HG03139 (cell line): Measurements from ENCODE around the gene ABCB8.
A peak's percentile ranks its signal among the peaks of the same experiment; 100 is the strongest.

Experiments
- ATAC-seq: cut with Tn5 transposase; IDR thresholded peaks from one replicate; pipeline ENCODE4 v1.9.1; 2021; ENCODE audit not compliant: unreplicated experiment

Gene ABCB8

GRCh38 chr7:151085329-151085690 is 57.1 kb downstream of the ABCB8 start:
- ATAC-seq: no peak

GRCh38 chr7:151085691-151086620 is 57.7 kb downstream of the ABCB8 start, which contains the start of gene AGAP3:
Gene AGAP3, plus strand, starts transcription at chr7:151086475. Its CDS starts 267 bp downstream, at chr7:151086742.
- peak; percentile 46 for ATAC-seq

GRCh38 chr7:151086802-151087244 is 58.6 kb downstream of the ABCB8 start:
- no peak for ATAC-seq

GRCh38 chr7:151087245-151088018 is 59.2 kb downstream of the ABCB8 start:
- ATAC-seq: no peak

GRCh38 chr7:151088019-151088855 is 60.0 kb downstream of the ABCB8 start:
- ATAC-seq: no peak

GRCh38 chr7:151088856-151089699 is 60.8 kb downstream of the ABCB8 start:
- ATAC-seq: no peak

- no peak for ATAC-seq
These were observed 61.9 kb downstream of the ABCB8 start for GRCh38 chr7:151089893-151090730.

GRCh38 chr7:151091003-151091402 is 62.8 kb downstream of the ABCB8 start:
- ATAC-seq: no peak

GRCh38 chr7:151091431-151091830 is 63.2 kb downstream of the ABCB8 start:
- ATAC-seq: no peak

GRCh38 chr7:151091988-151092387 is 63.7 kb downstream of the ABCB8 start:
- no peak for ATAC-seq

- no peak for ATAC-seq
These were observed 65.5 kb downstream of the ABCB8 start for GRCh38 chr7:151093748-151094147.

- no peak for ATAC-seq
These were observed 66.4 kb downstream of the ABCB8 start for GRCh38 chr7:151094675-151095074.

- ATAC-seq: no peak
These were observed 67.0 kb downstream of the ABCB8 start for GRCh38 chr7:151095123-151095797.

- ATAC-seq: no peak
These were observed 67.7 kb downstream of the ABCB8 start for GRCh38 chr7:151095828-151096475.
